Thoracic aorta (tissue), 2 donors: ENCODE data around the gene MAGIX. TPM values are rescaled to one million over a fixed set of nuclear protein-coding genes. Genes with fewer than 3 reads are reported as not detected.

ENCODE experiments used
- ATAC-seq: fragments of 150-250 bp; one replicate; pipeline ENCODE4 v1.8.0; 2017; ENCODE audit warnings: low read depth; ENCODE audit not compliant: insufficient number of reproducible peaks, low FRiP score
- DNase-seq: peaks from one replicate; pipeline ENCODE4 v3.0.0-alpha.2; 2020; ENCODE audit warnings: low spot score
- H3K27ac ChIP-seq, 2 donors: fragments of 200-600 bp; sonication (generic); 1 replicate in 1 of 2; 2 replicates in 1 of 2; pipeline ENCODE4 v1.5.1; 2016; ENCODE audit warnings: mild to moderate bottlenecking in 2 of 2, moderate library complexity in 2 of 2
- H3K27me3 ChIP-seq: fragments of 200-600 bp; sonication (generic); replicated peaks from 2 replicates; pipeline ENCODE4 v1.6.0; 2016; ENCODE audit warnings: mild to moderate bottlenecking; ENCODE audit not compliant: insufficient read depth
- H3K36me3 ChIP-seq: fragments of 200-600 bp; sonication (generic); one replicate; pipeline ENCODE4 v1.5.1; 2016
- H3K4me1 ChIP-seq, 2 donors: fragments of 200-600 bp; sonication (generic); 1 replicate in 1 of 2; 2 replicates in 1 of 2; pipeline versions ENCODE4 v1.5.1 to v1.6.0; 2016; ENCODE audit warnings: low read depth in 2 of 2, mild to moderate bottlenecking in 1 of 2; ENCODE audit not compliant: control insufficient read depth in 1 of 2
- H3K4me3 ChIP-seq: fragments of 200-600 bp; sonication (generic); 2 replicates; pipeline ENCODE4 v1.5.1; 2016; ENCODE audit warnings: mild to moderate bottlenecking
- H3K9me3 ChIP-seq: fragments of 200-600 bp; sonication (generic); 2 replicates; pipeline ENCODE4 v1.5.1; 2016
- CTCF ChIP-seq: fragments of 200-600 bp; sonication (generic); IDR thresholded peaks from one replicate; pipeline ENCODE4 v1.5.1; 2019; ENCODE audit warnings: antibody characterized with exemption
- total RNA-seq, 2 donors: library from RNA; depleted of rRNA; stranded (reverse); fragments of >200 nt; gene quantifications; one replicate each; pipeline versions ENCODE4 v1.1.0 to v1.2.3, GENCODE V29; 2016

MAGIX gene
- total RNA-seq, 2 donors from 2014 or later: 3.5 to 16.8 TPM

DNA sequence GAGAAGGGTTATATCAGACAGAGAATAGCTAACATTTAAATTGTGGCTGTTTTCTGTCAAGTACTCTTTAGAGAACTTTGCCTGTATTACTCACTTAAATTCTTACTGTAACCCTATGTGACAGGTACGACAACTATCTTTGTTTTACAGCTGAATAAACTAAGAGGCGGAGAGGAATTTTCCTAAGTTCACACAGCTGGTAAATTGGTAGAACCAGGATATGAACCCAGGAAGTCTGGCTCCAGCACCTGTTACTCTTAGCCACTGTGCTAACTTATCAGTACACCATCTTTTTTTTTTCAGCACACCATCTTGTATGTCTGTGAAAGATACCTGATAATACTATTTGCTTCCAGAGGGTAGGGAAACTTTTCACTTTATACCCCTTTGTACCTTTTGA is 39.5 kb downstream of the MAGIX start:
- H3K4me1 ChIP-seq: peaks cover 4 to 11% of the 10 kb centered on the region in 2 donors
- no peak overlapping the region for H3K4me3 ChIP-seq
- no peaks in the 10 kb centered on the region for H3K27me3 ChIP-seq
- ATAC-seq: no peak
- TF ChIP-seq CTCF: no peak
- H3K27ac ChIP-seq: no peak overlapping the region
- H3K9me3 ChIP-seq: no peaks in the 10 kb centered on the region
- DNase-seq: no peak
- no peaks in the 10 kb centered on the region for H3K36me3 ChIP-seq

DNA sequence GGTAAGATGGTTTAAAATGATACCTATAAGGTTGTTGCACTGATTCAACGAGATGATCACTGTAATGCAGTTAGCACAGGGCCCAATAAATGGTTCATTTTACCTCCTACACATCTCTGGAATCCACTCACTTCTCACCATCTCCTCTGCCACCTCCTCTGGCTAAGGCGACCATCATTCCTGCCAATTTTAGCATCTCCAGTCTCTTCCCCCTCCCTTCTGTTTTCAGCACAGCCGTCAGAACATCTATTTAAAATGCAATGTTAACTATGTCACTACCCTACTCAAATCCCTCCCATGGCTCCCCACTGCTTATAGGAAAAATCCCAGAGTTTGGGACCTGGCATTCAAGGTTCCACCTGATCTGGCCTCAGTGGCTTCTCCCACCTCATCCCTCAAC is 41.0 kb downstream of the MAGIX start:
- no peaks in the 10 kb centered on the region for H3K9me3 ChIP-seq
- H3K27ac ChIP-seq: no peak overlapping the region
- no peak for TF ChIP-seq CTCF
- no peaks in the 10 kb centered on the region for H3K27me3 ChIP-seq
- H3K4me3 ChIP-seq: no peak overlapping the region
- no peaks in the 10 kb centered on the region for H3K36me3 ChIP-seq
- no peak for ATAC-seq
- peaks cover 4 to 11% of the 10 kb centered on the region in 2 donors for H3K4me1 ChIP-seq
- DNase-seq: no peak

GRCh38 chrX:49204017-49204416 is 41.5 kb downstream of the MAGIX start:
- no peaks in the 10 kb centered on the region for H3K27me3 ChIP-seq

GRCh38 chrX:49204709-49205108 is 42.2 kb downstream of the MAGIX start:
- no peak for TF ChIP-seq CTCF
- Histone ChIP-seq H3K27ac (no peak overlapping the region), H3K9me3 (no peaks in the 10 kb centered on the region), H3K4me3 (no peak overlapping the region), H3K36me3 (no peaks in the 10 kb centered on the region), H3K4me1 (peaks cover 4 to 8% of the 10 kb centered on the region in 2 donors), H3K27me3 (no peaks in the 10 kb centered on the region)
- ATAC-seq: no peak
- no peak for DNase-seq

More at GRCh38 chrX:49204017-49204416, 41.5 kb downstream of the MAGIX start:
- Histone ChIP-seq H3K9me3 (no peaks in the 10 kb centered on the region), H3K27ac (no peak overlapping the region), H3K4me1 (peaks cover 4 to 11% of the 10 kb centered on the region in 2 donors), H3K4me3 (no peak overlapping the region), H3K36me3 (no peaks in the 10 kb centered on the region)
- DNase-seq (no peak), ATAC-seq (no peak)
- no peak for TF ChIP-seq CTCF

- ATAC-seq (no peak), DNase-seq (no peak)
- no peaks in the 10 kb centered on the region for H3K27me3 ChIP-seq
- peaks cover 3 to 5% of the 10 kb centered on the region in 2 donors for H3K4me1 ChIP-seq
- no peak for TF ChIP-seq CTCF
- no peak overlapping the region for H3K27ac ChIP-seq
- no peak overlapping the region for H3K4me3 ChIP-seq
- no peaks in the 10 kb centered on the region for H3K9me3 ChIP-seq
- no peaks in the 10 kb centered on the region for H3K36me3 ChIP-seq
Measured at GRCh38 chrX:49205443-49205842, 42.9 kb downstream of the MAGIX start.
